GM21515 (cell line): ENCODE measurements around the gene UBR2.
"Not testable (repeated sequence)": the region's sequence is repeated elsewhere in the genome, so short reads cannot be mapped to it uniquely, and the experiment has no call there.

ENCODE experiments used
- ATAC-seq: cut with Tn5 transposase; IDR thresholded peaks from one replicate; pipeline ENCODE4 v1.9.1; 2021; ENCODE audit not compliant: unreplicated experiment

The UBR2 gene

DNA sequence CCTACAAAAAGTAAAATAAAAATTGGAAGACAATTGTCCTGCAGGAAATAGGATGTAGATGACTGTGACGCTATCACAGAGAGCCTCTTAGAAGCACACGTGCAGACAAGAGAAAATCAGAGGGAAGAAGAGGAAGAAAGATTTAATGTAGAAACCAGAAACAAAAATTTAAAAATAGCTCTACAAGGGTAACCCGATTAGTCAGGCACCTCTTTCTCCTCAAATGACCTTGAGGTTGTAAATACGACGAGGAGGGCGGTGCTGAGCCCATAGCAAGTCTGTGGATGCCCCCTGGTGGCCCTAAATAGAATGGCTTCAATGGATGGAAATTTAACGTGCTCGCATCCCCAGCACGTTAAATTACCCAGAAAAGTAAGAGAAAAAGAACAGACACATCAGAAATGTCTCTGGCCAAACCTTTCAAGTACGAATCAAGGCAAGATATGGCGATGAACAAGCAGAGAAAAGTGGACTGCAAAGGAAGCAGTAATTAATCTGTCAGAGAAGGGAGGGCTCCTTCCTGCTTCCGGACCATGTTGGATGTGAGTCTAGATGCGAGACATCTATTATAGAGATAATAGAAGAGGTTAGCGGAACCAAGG, 162.8 kb downstream of the UBR2 start:
- peak; percentile 83 for ATAC-seq

DNA sequence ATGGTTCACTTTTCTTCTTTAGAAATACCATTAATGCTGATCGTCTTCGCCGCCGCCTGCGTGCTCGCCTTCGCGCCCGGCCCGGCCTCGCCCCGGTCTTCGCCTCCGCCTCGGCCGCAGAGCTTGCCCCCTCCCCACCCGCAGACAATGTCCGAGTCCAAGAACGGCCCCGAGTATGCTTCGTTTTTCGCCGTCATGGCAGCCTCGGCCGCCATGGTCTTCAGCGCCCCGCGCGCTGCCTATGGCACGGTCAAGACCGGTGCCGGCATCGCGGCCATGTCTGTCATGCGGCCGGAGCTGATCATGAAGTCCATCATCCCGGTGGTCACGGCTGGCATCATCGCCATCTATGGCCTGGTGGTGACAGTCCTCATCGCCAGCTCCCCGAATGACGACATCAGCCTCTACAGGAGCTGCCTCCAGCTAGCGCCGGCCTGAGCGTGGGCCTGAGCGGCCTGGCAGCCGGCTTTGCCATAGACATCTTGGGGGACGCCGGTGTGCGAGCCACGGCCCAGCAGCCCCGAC, 163.3 kb downstream of the UBR2 start:
- no peak for ATAC-seq

GRCh38 chr6:42727627-42728026, 163.8 kb downstream of the UBR2 start:
- ATAC-seq = no peak

DNA sequence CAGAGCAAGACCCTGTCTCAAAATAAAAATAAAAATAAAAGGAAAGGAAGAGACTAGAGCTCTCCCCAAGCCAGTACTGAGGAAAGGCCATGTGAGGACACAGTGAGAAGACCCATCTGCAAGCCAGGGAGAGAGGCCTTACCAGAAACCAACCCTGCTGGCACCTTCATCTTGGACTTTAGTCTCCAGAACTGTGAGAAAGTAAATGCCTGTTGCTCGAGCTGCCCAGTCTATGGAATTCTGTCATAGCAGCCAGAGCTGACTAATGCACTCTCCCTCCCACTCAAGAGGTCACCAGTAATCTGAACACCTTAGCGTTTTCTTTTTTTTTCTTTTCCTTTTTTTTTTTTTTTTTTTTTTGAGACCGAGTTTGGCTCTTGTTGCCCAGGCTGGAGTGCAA, 165.9 kb downstream of the UBR2 start:
- no peak for ATAC-seq

DNA sequence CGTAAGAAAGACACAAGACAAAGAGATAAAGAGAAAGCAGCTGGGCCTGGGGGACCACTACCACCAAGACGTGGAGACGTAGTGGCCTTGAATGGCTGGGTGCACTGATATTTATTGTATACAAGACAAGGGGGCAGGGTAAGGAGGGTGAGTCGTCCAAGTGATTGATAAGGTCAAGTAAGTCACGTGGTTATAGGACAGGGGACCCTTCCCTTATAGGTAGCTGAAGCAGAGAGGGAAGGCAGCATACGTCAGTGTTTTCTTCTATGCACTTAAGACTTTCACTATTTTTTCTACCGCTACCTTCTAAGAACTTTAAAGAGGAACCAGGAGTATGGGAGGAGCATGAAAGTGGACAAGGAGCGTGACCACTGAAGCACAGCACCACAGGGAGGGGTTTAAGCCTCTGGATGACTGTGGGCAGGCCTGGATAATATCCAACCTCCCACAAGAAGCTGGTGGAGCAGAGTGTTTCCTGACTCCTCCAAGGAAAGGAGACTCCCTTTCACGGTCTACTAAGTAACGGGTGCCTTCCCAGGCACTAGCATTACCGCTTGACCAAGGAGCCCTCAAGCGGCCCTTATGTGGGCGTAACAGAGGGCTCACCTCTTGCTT, 170.1 kb downstream of the UBR2 start:
- not testable (repeated sequence) for ATAC-seq

DNA sequence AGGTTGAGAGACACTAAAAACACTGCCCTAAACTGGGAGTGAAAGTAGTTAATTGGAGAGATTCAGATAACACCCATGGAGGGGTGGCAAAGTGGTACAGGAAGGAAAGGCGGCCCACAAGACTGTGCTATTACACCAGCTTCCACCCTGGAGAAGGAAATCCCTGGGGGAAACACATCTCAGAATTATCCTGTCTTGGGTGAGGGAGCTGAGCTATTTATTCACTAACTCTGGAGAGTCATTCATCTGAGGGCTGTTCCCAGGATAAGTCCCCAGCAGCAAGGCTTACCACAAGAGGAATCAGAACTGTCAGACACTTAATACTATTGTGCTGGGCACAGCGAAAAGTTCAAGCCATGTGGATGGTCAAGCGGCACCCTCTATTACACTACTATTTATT, 172.1 kb downstream of the UBR2 start:
- ATAC-seq = no peak

DNA sequence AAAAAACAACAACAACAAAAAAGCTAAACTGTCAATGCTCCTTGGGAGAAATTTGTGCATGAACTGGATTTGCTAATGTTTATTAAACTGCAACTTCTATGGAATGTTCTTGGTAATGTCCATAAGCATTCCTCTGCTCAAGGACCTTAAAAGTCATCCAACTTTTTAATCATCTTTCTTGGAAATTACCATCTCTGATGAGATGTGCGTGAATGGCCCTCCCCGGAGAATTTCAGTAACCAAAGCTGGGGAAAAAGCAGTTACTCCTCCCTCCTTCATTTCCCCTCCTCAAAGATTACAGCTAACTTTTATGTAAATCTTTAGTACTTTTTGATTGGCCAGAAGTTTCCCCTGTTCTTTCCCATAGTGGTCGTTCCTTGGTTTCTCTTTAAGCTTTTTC, 176.9 kb downstream of the UBR2 start:
- no peak for ATAC-seq

- no peak for ATAC-seq
Measured at GRCh38 chr6:42742116-42742894, 178.5 kb downstream of the UBR2 start.
